Transverse colon (tissue), 3 donors: Measurements from ENCODE around the gene MDH1.

Source experiments
- CTCF ChIP-seq, 5 experiments: fragments of 200-600 bp in 3 of 5; fragments of 450-650 bp in 2 of 5; sonication (generic) in 3 of 5; IDR thresholded peaks; 1 replicate in 2 of 5; 2 replicates in 3 of 5; pipeline ENCODE4 v1.5.1; 2016 to 2017; ENCODE audit warnings: antibody characterized with exemption in 5 of 5, inconsistent platforms in 3 of 5, mild to moderate bottlenecking in 2 of 5, moderate library complexity in 1 of 5
- POLR2A ChIP-seq: fragments of 450-650 bp; IDR thresholded peaks from one replicate; pipeline ENCODE4 v1.6.1; 2016; ENCODE audit warnings: antibody characterized with exemption, mild to moderate bottlenecking, moderate library complexity

DNA sequence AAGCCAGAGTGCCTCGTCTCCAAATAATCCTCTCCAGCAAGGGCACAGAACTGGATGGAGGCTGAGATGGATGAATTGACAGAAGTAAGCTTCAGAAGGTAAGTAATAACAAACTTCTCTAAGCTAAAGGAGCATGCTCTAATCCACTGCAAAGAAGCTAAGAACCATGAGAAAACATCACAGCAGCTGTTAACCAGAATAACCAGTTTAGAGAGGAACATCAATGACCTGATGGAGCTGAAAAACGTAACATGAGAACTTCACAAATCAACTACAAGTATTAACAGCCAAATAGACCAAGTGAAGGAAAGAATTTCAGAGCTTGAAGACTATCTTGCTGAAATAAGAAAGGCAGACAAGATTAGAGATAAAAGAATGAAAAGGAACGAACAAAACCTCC is 32.8 kb upstream of the MDH1 start:
- TF ChIP-seq CTCF (IDR thresholded peaks at IDR 0.05), result no peak
- no peak for TF ChIP-seq POLR2A
